Gastroesophageal sphincter (tissue), 4 donors: Measurements from ENCODE around the gene LPO. TPM values are rescaled to one million over a fixed set of nuclear protein-coding genes. Genes with fewer than 3 reads are reported as not detected.

Experiments used
- ATAC-seq: fragments of 150-250 bp; one replicate; pipeline ENCODE4 v1.9.1; 2016; ENCODE audit warnings: mild to moderate bottlenecking, moderate library complexity
- H3K27ac ChIP-seq, 4 donors: fragments of 200-600 bp; sonication (generic) in 3 of 4; 1 replicate in 3 of 4; 2 replicates in 1 of 4; pipeline ENCODE4 v1.5.1; 2016 to 2019
- H3K27me3 ChIP-seq: fragments of 200-600 bp; sonication (generic); one replicate; pipeline ENCODE4 v1.5.1; 2019
- H3K36me3 ChIP-seq, 2 donors: fragments of 200-600 bp; sonication (generic); one replicate each; pipeline ENCODE4 v1.5.1; 2019; ENCODE audit warnings: control low read depth in 1 of 2
- H3K4me1 ChIP-seq, 3 donors: fragments of 200-600 bp; sonication (generic); 1 replicate in 2 of 3; 2 replicates in 1 of 3; pipeline ENCODE4 v1.5.1; 2016 to 2019; ENCODE audit warnings: control low read depth in 2 of 3
- H3K4me3 ChIP-seq, 2 donors: fragments of 200-600 bp; sonication (generic); one replicate each; pipeline ENCODE4 v1.5.1; 2019; ENCODE audit warnings: mild to moderate bottlenecking in 1 of 2, moderate library complexity in 1 of 2
- H3K9me3 ChIP-seq, 3 donors: fragments of 200-600 bp; sonication (generic); one replicate each; pipeline ENCODE4 v1.5.1; 2017 to 2019; ENCODE audit warnings: control low read depth in 2 of 3
- EP300 ChIP-seq: sonication (generic); formaldehyde crosslinking; IDR thresholded peaks from one replicate; pipeline ENCODE4 v1.6.1; 2017; ENCODE audit warnings: antibody characterized with exemption, mild to moderate bottlenecking
- POLR2A ChIP-seq, 2 donors: fragments of 450-650 bp; IDR thresholded peaks; one replicate each; pipeline ENCODE4 v1.6.1; 2017; ENCODE audit warnings: antibody characterized with exemption in 2 of 2, mild to moderate bottlenecking in 2 of 2, moderate library complexity in 1 of 2
- POLR2AphosphoS5 ChIP-seq: sonication (generic); formaldehyde crosslinking; IDR thresholded peaks from one replicate; pipeline ENCODE4 v1.6.1; 2017; ENCODE audit warnings: antibody characterized with exemption
- WGBS, 2 donors: methylation state at CpG; one replicate each; pipeline ENCODE4 v1.1.5; 2018; ENCODE audit warnings: low coverage in 1 of 2; 5-methylcytosine and 5-hydroxymethylcytosine counted together
- total RNA-seq, 4 donors: library from RNA; depleted of rRNA; stranded (reverse); fragments of >200 nt; gene quantifications; one replicate each; pipeline ENCODE4 v1.1.0, GENCODE V29; 2016
- TF ChIP-seq, protein P1 (sequence below), 4 experiments: fragments of 200-600 bp in 2 of 4; fragments of 450-650 bp in 2 of 4; sonication (generic) in 1 of 4; IDR thresholded peaks; one replicate each; pipeline ENCODE4 v1.5.1; 2017 to 2019; ENCODE audit warnings: antibody characterized with exemption in 4 of 4, mild to moderate bottlenecking in 2 of 4, moderate library complexity in 2 of 4

Gene LPO
- total RNA-seq, 4 donors from 2014 or later = 0.15 to 0.77 TPM; not detected in 2

DNA sequence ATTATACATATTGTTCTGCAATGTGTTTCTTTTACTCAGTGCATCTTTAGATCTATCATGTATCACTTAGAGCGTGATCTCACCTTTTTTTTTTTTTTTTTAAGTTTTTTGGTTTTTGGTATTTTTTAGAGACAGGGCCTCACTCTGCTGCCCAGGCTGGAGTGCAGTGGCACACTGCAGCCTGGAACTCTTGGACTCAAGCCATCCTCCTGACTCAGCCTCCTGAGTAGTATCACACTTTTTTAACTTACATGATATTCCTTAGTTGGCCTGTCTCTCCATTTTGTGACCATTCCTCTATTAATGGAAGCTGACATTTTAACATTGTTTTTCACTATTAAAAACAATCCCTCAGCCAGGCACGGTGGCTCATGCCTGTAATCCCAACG is 47.0 kb downstream of the LPO start:
- WGBS, 2 donors = 80 to 85% methylated on average over 1 to 2 of the region's 3 CpGs

DNA sequence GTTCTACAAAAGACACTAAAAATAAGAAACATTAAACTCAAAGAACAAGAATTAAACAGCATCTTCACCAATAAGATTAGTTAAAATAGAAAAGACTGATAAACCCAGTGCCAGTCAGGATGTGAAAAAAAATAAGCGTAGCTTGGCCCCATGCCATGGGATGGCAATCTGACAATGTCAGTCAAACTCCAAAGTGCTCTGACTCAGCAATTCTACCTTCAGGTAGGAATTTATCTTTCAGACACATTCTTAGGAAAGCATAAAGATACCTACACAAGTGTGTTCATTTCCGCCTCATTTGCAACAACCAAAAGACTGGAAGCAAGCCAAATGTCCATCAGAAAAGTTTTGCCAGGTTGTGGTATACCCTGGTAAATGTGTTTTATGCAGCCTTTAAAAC is 51.5 kb downstream of the LPO start:
- no peak overlapping the region for H3K4me3 ChIP-seq
- H3K9me3 ChIP-seq = no peaks in the 10 kb centered on the region
- no peak for TF ChIP-seq POLR2AphosphoS5
- ATAC-seq = no peak
- no peak overlapping the region for H3K27ac ChIP-seq
- H3K36me3 ChIP-seq = no peaks in the 10 kb centered on the region
- H3K4me1 ChIP-seq = no peaks in the 10 kb centered on the region
- H3K27me3 ChIP-seq = peaks cover 49% of the 10 kb centered on the region
- 46% methylated on average over 2 of the region's 2 CpGs; no CpG with 5 or more reads in 1 of the 2 donors for WGBS, 2 donors

More for the DNA sequence above, 47.0 kb downstream of the LPO start:
- H3K4me3 ChIP-seq = no peak overlapping the region
- no peaks in the 10 kb centered on the region for H3K36me3 ChIP-seq
- ATAC-seq = no peak
- no peak overlapping the region for H3K27ac ChIP-seq
- TF ChIP-seq EP300 (no peak), POLR2A (IDR thresholded peaks at IDR 0.05) (no peak), POLR2AphosphoS5 (no peak)
- TF ChIP-seq, protein P1, sequence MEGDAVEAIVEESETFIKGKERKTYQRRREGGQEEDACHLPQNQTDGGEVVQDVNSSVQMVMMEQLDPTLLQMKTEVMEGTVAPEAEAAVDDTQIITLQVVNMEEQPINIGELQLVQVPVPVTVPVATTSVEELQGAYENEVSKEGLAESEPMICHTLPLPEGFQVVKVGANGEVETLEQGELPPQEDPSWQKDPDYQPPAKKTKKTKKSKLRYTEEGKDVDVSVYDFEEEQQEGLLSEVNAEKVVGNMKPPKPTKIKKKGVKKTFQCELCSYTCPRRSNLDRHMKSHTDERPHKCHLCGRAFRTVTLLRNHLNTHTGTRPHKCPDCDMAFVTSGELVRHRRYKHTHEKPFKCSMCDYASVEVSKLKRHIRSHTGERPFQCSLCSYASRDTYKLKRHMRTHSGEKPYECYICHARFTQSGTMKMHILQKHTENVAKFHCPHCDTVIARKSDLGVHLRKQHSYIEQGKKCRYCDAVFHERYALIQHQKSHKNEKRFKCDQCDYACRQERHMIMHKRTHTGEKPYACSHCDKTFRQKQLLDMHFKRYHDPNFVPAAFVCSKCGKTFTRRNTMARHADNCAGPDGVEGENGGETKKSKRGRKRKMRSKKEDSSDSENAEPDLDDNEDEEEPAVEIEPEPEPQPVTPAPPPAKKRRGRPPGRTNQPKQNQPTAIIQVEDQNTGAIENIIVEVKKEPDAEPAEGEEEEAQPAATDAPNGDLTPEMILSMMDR (IDR thresholded peaks at IDR 0.05) = no peak
- H3K4me1 ChIP-seq = no peaks in the 10 kb centered on the region
- no peaks in the 10 kb centered on the region for H3K9me3 ChIP-seq
- H3K27me3 ChIP-seq = peaks cover 53% of the 10 kb centered on the region

DNA sequence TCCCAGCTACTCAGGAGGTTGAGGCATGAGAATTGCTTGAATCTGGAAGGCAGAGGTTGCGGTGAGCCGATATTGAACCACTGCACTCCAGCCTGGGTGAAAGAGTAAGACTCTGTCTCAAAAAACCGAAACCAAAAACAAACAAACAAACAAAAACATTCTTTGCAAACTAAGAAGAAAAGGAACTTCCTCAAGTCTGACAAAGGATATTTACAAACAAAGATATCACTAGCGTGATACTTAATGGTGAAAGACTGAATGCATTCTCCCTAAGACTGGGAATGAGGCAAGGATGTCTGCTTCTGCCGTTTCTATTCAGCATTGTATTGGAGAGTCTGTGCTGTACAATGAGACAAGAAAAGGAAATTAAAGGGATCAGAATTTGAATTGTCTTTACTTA is 52.9 kb downstream of the LPO start:
- TF ChIP-seq POLR2AphosphoS5 = no peak
- no peak for TF ChIP-seq POLR2A (IDR thresholded peaks at IDR 0.05)
- TF ChIP-seq EP300 = no peak
- TF ChIP-seq, protein P1 (IDR thresholded peaks at IDR 0.05) = no peak
- ATAC-seq = no peak
- H3K9me3 ChIP-seq = no peaks in the 10 kb centered on the region
- H3K27me3 ChIP-seq = peaks cover 40% of the 10 kb centered on the region
- no peaks in the 10 kb centered on the region for H3K36me3 ChIP-seq
- no peak overlapping the region for H3K4me3 ChIP-seq
- H3K27ac ChIP-seq = no peak overlapping the region
- 64 to 69% methylated on average over 5 of the region's 5 CpGs for WGBS, 2 donors
- no peaks in the 10 kb centered on the region for H3K4me1 ChIP-seq

DNA sequence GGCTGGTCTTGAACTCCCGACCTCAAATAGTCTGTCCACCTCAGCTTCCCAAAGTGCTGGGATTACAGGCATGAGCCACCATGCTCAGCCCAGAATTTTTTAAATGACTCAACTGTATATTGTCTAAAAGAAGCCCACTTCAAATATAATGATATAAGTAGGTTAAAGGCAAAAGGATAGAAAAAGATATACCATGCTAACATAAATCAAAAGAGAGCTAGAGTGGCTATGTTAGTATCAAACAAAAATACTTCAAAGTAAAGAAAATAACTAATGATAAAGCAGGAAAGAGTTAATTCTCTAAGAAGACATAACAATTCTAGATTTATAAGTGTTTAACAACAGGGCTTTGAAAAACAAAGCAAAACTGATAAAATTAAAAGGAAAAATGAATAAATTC is 55.6 kb downstream of the LPO start:
- Histone ChIP-seq H3K27me3 (peaks cover 30% of the 10 kb centered on the region), H3K4me1 (no peaks in the 10 kb centered on the region), H3K27ac (no peak overlapping the region), H3K4me3 (no peak overlapping the region), H3K9me3 (no peaks in the 10 kb centered on the region), H3K36me3 (no peaks in the 10 kb centered on the region)
- ATAC-seq = no peak
- 50% methylated on average over 1 of the region's 1 CpG; no CpG with 5 or more reads in 1 of the 2 donors for WGBS, 2 donors
- no peak for TF ChIP-seq POLR2AphosphoS5
- TF ChIP-seq EP300 = no peak
- TF ChIP-seq, protein P1 (IDR thresholded peaks at IDR 0.05) = no peak
- TF ChIP-seq POLR2A (IDR thresholded peaks at IDR 0.05) = no peak

DNA sequence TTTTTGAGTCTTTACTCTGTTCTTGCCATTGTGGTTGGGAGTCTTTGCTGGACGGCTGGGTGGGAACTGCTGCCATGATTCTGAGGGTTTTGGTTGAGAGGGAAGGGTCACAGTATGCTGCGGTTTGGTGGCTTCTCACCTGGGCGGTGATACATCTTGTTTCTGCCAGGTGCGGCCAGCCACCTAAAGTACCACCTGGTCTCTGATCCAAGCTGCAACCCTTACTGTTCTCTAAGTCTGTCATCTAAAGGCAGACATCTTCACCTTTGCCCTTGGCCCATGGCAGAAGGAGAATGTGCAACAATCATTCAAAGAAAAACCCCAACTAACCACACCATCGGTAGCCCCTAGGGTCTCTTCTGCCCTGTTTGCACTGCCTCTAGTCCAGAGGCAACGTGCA is 62.0 kb downstream of the LPO start:
- no peaks in the 10 kb centered on the region for H3K4me1 ChIP-seq
- 64 to 85% methylated on average over 3 to 6 of the region's 6 CpGs for WGBS, 2 donors
- TF ChIP-seq EP300 (no peak), POLR2AphosphoS5 (no peak), POLR2A (IDR thresholded peaks at IDR 0.05) (no peak)
- TF ChIP-seq, protein P1 (IDR thresholded peaks at IDR 0.05) = no peak
- H3K27ac ChIP-seq = no peak overlapping the region
- H3K27me3 ChIP-seq = no peaks in the 10 kb centered on the region
- ATAC-seq = no peak
- H3K9me3 ChIP-seq = no peaks in the 10 kb centered on the region
- H3K36me3 ChIP-seq = peaks cover 0 to 20% of the 10 kb centered on the region in 2 donors
- no peak overlapping the region for H3K4me3 ChIP-seq
